H1 (cell line): Measurements from ENCODE around the gene PSMB4. TPM values are rescaled to one million over a fixed set of nuclear protein-coding genes. Genes with fewer than 3 reads are reported as not detected.

ENCODE experiments used
- CTCF ChIA-PET: fragments of 300-600 bp; sonication (Branson Sonifier 250); formaldehyde crosslinking; loops from one replicate; lab custom pipeline; 2021; ENCODE audit not compliant: partially characterized antibody; lab: Charles Lee
- POLR2A ChIA-PET: fragments of 300-600 bp; sonication (Branson Sonifier 250); formaldehyde crosslinking; loops from one replicate; lab custom pipeline; 2021; ENCODE audit warnings: inconsistent platforms; ENCODE audit not compliant: partially characterized antibody; lab: Charles Lee
- DNase-seq, 2 experiments: peaks; one replicate each; pipeline versions ENCODE4 v3.0.0 to v3.0.0-alpha.2; 2010 to 2022; ENCODE audit warnings: low spot score in 2 of 2, low read depth in 1 of 2, mixed read lengths in 1 of 2
- FAIRE-seq: peaks from 2 replicates; lab custom pipeline; 2011; peaks lifted over from hg19 to GRCh38; lab: Jason Lieb, UNC
- H2AFZ ChIP-seq: 2 replicates; pipeline ENCODE4 v1.8.1; 2012; ENCODE audit warnings: low read length, inconsistent platforms
- H2AK5ac ChIP-seq: 2 replicates; pipeline ENCODE4 v1.6.1; 2013; ENCODE audit warnings: low read depth, low read length
- H2BK120ac ChIP-seq: replicated peaks from 2 replicates; pipeline ENCODE3; 2013; ENCODE audit warnings: low read depth, low read length, inconsistent platforms
- H2BK12ac ChIP-seq: 2 replicates; pipeline ENCODE4 v1.6.1; 2013; ENCODE audit warnings: low read depth, low read length
- H2BK15ac ChIP-seq: 2 replicates; pipeline ENCODE4 v1.6.1; 2013; ENCODE audit warnings: low read length
- H2BK20ac ChIP-seq: 2 replicates; pipeline ENCODE4 v1.6.1; 2013; ENCODE audit warnings: low read length
- H2BK5ac ChIP-seq: 2 replicates; pipeline ENCODE4 v1.6.1; 2013; ENCODE audit warnings: low read depth, low read length
- H3K14ac ChIP-seq: 2 replicates; pipeline ENCODE4 v1.6.1; 2013; ENCODE audit warnings: inconsistent platforms; ENCODE audit not compliant: insufficient read length
- H3K18ac ChIP-seq: 2 replicates; pipeline ENCODE4 v1.6.1; 2013; ENCODE audit warnings: low read length; ENCODE audit errors: extremely low read depth
- H3K23ac ChIP-seq: 2 replicates; pipeline ENCODE4 v1.6.1; 2013; ENCODE audit warnings: inconsistent platforms; ENCODE audit not compliant: insufficient read length
- H3K23me2 ChIP-seq: 2 replicates; pipeline ENCODE4 v1.6.1; 2013; ENCODE audit warnings: low read depth, low read length
- H3K27ac ChIP-seq: 2 replicates; pipeline ENCODE4 v1.6.1; 2011; ENCODE audit warnings: low read depth, low read length, inconsistent platforms
- H3K27me3 ChIP-seq, 4 experiments: replicated peaks in 1 of 4; 1 replicate in 1 of 4; 2 replicates in 3 of 4; pipeline versions ENCODE4 v1.6.1 to v1.8.1; 2011 to 2013; ENCODE audit warnings: low read length in 3 of 4, mild to moderate bottlenecking in 3 of 4, inconsistent platforms in 2 of 4, mixed read lengths in 2 of 4, moderate library complexity in 1 of 4; ENCODE audit not compliant: control insufficient read depth in 3 of 4, insufficient read depth in 3 of 4; ENCODE audit errors: extremely low read depth in 1 of 4
- H3K36me3 ChIP-seq, 4 experiments: 2 replicates each; pipeline versions ENCODE4 v1.6.1 to v1.8.1; 2011 to 2013; ENCODE audit warnings: mild to moderate bottlenecking in 4 of 4, low read length in 3 of 4, moderate library complexity in 2 of 4, control low read depth in 1 of 4, inconsistent platforms in 1 of 4; ENCODE audit not compliant: insufficient read depth in 4 of 4, control insufficient read depth in 2 of 4
- H3K4ac ChIP-seq: replicated peaks from 2 replicates; pipeline ENCODE3; 2013; ENCODE audit warnings: low read length, low read depth, mixed read lengths, inconsistent platforms; ENCODE audit not compliant: insufficient read length
- H3K4me1 ChIP-seq, 4 experiments: replicated peaks in 1 of 4; 1 replicate in 1 of 4; 2 replicates in 3 of 4; pipeline versions ENCODE4 v1.6.1 to v1.8.1; 2011 to 2013; ENCODE audit warnings: low read length in 3 of 4, inconsistent platforms in 2 of 4, mixed read lengths in 1 of 4; ENCODE audit not compliant: insufficient read depth in 4 of 4, control insufficient read depth in 3 of 4
- H3K4me2 ChIP-seq, 2 experiments: 2 replicates each; pipeline versions ENCODE4 v1.6.1 to v1.8.1; 2011 to 2013; ENCODE audit warnings: low read depth in 2 of 2, low read length in 2 of 2, control low read depth in 1 of 2, inconsistent platforms in 1 of 2, mild to moderate bottlenecking in 1 of 2; ENCODE audit not compliant: insufficient read depth in 1 of 2
- H3K4me3 ChIP-seq, 4 experiments: fragments of 200-600, 300-600 bp in 1 of 4; sonication (generic), shearing (Covaris generic), sonication (Bioruptor Twin) in 1 of 4; 2 replicates each; pipeline versions ENCODE4 v1.5.1 to v1.8.1; 2011 to 2016; ENCODE audit warnings: low read length in 4 of 4, low read depth in 3 of 4, control low read depth in 2 of 4, inconsistent platforms in 2 of 4, mild to moderate bottlenecking in 2 of 4, mixed read lengths in 1 of 4, moderate library complexity in 1 of 4; ENCODE audit not compliant: insufficient read depth in 2 of 4; ENCODE audit errors: extremely low read depth in 1 of 4
- H3K56ac ChIP-seq: replicated peaks from 2 replicates; pipeline ENCODE3; 2013; ENCODE audit warnings: low read depth, mild to moderate bottlenecking, mixed read lengths, low read length, inconsistent platforms; ENCODE audit not compliant: insufficient read length
- H3K79me1 ChIP-seq: 2 replicates; pipeline ENCODE4 v1.6.1; 2013; ENCODE audit warnings: low read depth, low read length, control low read depth
- H3K79me2 ChIP-seq, 2 experiments: 2 replicates each; pipeline versions ENCODE4 v1.6.1 to v1.8.1; 2012 to 2013; ENCODE audit warnings: low read length in 2 of 2, mild to moderate bottlenecking in 2 of 2, inconsistent platforms in 1 of 2; ENCODE audit not compliant: insufficient read depth in 2 of 2, control insufficient read depth in 1 of 2
- H3K9ac ChIP-seq, 4 experiments: replicated peaks in 1 of 4; 1 replicate in 1 of 4; 2 replicates in 3 of 4; pipeline versions ENCODE4 v1.6.1 to v1.8.1; 2011 to 2013; ENCODE audit warnings: low read depth in 3 of 4, low read length in 3 of 4, control low read depth in 2 of 4, mild to moderate bottlenecking in 2 of 4, moderate library complexity in 2 of 4, inconsistent platforms in 1 of 4; ENCODE audit errors: extremely low read depth in 1 of 4
- H3K9me3 ChIP-seq, 2 experiments: 2 replicates each; pipeline versions ENCODE4 v1.6.1 to v1.8.1; 2012 to 2013; ENCODE audit warnings: mild to moderate bottlenecking in 2 of 2, moderate library complexity in 2 of 2, control low read depth in 1 of 2, inconsistent platforms in 1 of 2, low read depth in 1 of 2, low read length in 1 of 2, mixed read lengths in 1 of 2; ENCODE audit not compliant: insufficient read depth in 2 of 2
- H4K20me1 ChIP-seq, 2 experiments: replicated peaks in 1 of 2; 2 replicates each; pipeline versions ENCODE3 to v1.8.1; 2011 to 2013; ENCODE audit warnings: inconsistent platforms in 2 of 2, low read length in 2 of 2, mild to moderate bottlenecking in 1 of 2; ENCODE audit not compliant: insufficient read depth in 2 of 2, control insufficient read depth in 1 of 2
- H4K5ac ChIP-seq: 2 replicates; pipeline ENCODE4 v1.6.1; 2013; ENCODE audit warnings: low read length, low read depth, mixed read lengths, inconsistent platforms; ENCODE audit not compliant: insufficient read length
- H4K8ac ChIP-seq: 2 replicates; pipeline ENCODE4 v1.8.0; 2013; ENCODE audit warnings: mild to moderate bottlenecking, moderate library complexity, low read length, inconsistent platforms; ENCODE audit not compliant: insufficient read depth; ENCODE audit errors: extremely low read depth
- H4K91ac ChIP-seq: replicated peaks from 2 replicates; pipeline ENCODE3; 2013; ENCODE audit warnings: low read length, mixed read lengths, inconsistent platforms; ENCODE audit not compliant: insufficient read length
- BCL11A ChIP-seq, 2 experiments: IDR thresholded peaks; one replicate each; pipeline ENCODE4 v1.6.1; 2011; ENCODE audit warnings: low read depth in 2 of 2, low read length in 2 of 2, mild to moderate bottlenecking in 2 of 2
- CHD2 ChIP-seq: IDR thresholded peaks from 2 replicates; pipeline ENCODE4 v1.6.1; 2012; ENCODE audit warnings: low read length, improper control_type of control experiment
- HDAC2 ChIP-seq, 2 experiments: fragments of 300-600 bp in 1 of 2; sonication (generic) in 1 of 2; IDR thresholded peaks; 2 replicates each; pipeline ENCODE4 v1.6.1; 2011 to 2012; ENCODE audit warnings: low read depth in 2 of 2, low read length in 2 of 2, mild to moderate bottlenecking in 2 of 2, moderate library complexity in 2 of 2, borderline replicate concordance in 1 of 2, inconsistent platforms in 1 of 2
- JUN ChIP-seq: IDR thresholded peaks from 2 replicates; pipeline ENCODE4 v1.6.1; 2011; ENCODE audit warnings: low read depth, mild to moderate bottlenecking, improper control_type of control experiment, low read length
- KDM4A ChIP-seq: IDR thresholded peaks from one replicate; pipeline ENCODE4 v1.7.1; 2012; ENCODE audit warnings: low read depth, mild to moderate bottlenecking, moderate library complexity, low read length, inconsistent platforms; ENCODE audit not compliant: severe bottlenecking
- POLR2AphosphoS5 ChIP-seq: IDR thresholded peaks from 2 replicates; pipeline ENCODE4 v1.6.1; 2011; ENCODE audit warnings: low read depth, low read length
- SP2 ChIP-seq: IDR thresholded peaks from 2 replicates; pipeline ENCODE4 v1.6.1; 2012; ENCODE audit warnings: mild to moderate bottlenecking, low read length, inconsistent platforms
- SRF ChIP-seq: IDR thresholded peaks from 2 replicates; pipeline ENCODE4 v1.6.1; 2011; ENCODE audit warnings: mild to moderate bottlenecking, low read depth, low read length, moderate library complexity
- TAF1 ChIP-seq: IDR thresholded peaks from 2 replicates; pipeline ENCODE4 v1.6.1; 2011; ENCODE audit warnings: mild to moderate bottlenecking, low read depth, low read length
- TBP ChIP-seq: IDR thresholded peaks from 2 replicates; pipeline ENCODE4 v1.6.1; 2011; ENCODE audit warnings: low read depth, low read length, improper control_type of control experiment
- YY1 ChIP-seq: IDR thresholded peaks from 2 replicates; pipeline ENCODE4 v1.6.1; 2011; ENCODE audit warnings: low read depth, mild to moderate bottlenecking, low read length
- WGBS, 2 experiments: shearing (Covaris generic) in 1 of 2; methylation state at CpG; one replicate each; pipeline versions ENCODE4 v1.1.6 to v1.1.7; 2013 to 2015; ENCODE audit warnings: low lambda C conversion rate in 2 of 2, mixed read lengths in 2 of 2, inconsistent platforms in 1 of 2, low coverage in 1 of 2, missing lambda C conversion rate in 1 of 2; ENCODE audit not compliant: insufficient replicate concordance in 2 of 2, insufficient coverage in 1 of 2, insufficient read length in 1 of 2; ENCODE audit errors: extremely low coverage in 1 of 2, missing lambda C conversion rate in 1 of 2; 5-methylcytosine and 5-hydroxymethylcytosine counted together
- polyA plus RNA-seq, 7 experiments: library from polyadenylated mRNA; depleted of rRNA in 3 of 7; stranded (reverse) in 5 of 7; unstranded in 2 of 7; fragments of >200 nt in 5 of 7; fragments of 200-250 nt in 2 of 7; gene quantifications; 1 replicate in 5 of 7; 2 replicates in 1 of 7; 4 replicates in 1 of 7; pipeline versions ENCODE4 v1.2.1 to v1.2.3, GENCODE V29; 2011 to 2013; ENCODE audit warnings: missing spikeins in 2 of 7, mixed read lengths in 2 of 7
- total RNA-seq: library from RNA; stranded (reverse); fragmentation: NEBNext Ultra II Directional; extraction: Animal tissue kit (Norgen Biotek cat#: 25700); gene quantifications from 2 replicates; pipeline ENCODE4 v1.2.1, GENCODE V29; 2021
- TF ChIP-seq, protein P1 (sequence below), 3 experiments: IDR thresholded peaks; 1 replicate in 2 of 3; 2 replicates in 1 of 3; pipeline versions ENCODE4 v1.5.1 to v1.6.1; 2011; ENCODE audit warnings: low read length in 3 of 3, mild to moderate bottlenecking in 3 of 3, inconsistent platforms in 2 of 3, low read depth in 1 of 3, moderate library complexity in 1 of 3; ENCODE audit not compliant: insufficient read depth in 1 of 3; ENCODE audit errors: control extremely low read depth in 1 of 3

PSMB4 gene
- total and polyA plus RNA-seq, 2 of the 8 experiments (the other 6 are each of a cell fraction or from before 2014, with no cell fraction given) = 430 to 1,098 TPM

GRCh38 chr1:151356696-151357095 lies 42.7 kb upstream of the PSMB4 start:
- Histone ChIP-seq H4K20me1 (no peaks in the 10 kb centered on the region), H2AK5ac (no peak overlapping the region), H3K79me2 (no peaks in the 10 kb centered on the region), H3K9me3 (0 out of 4 replicates have a peak, but pooled peaks cover 0 to 5% of the 10 kb centered on the region in 2 experiments), H2BK120ac (no peak overlapping the region), H3K36me3 (no peaks in the 10 kb centered on the region), H3K23me2 (no peaks in the 10 kb centered on the region), H3K9ac (no peak overlapping the region), H2BK20ac (no peak overlapping the region), H3K14ac (no peak overlapping the region), H2BK15ac (no peak overlapping the region), H3K4me3 (no peak overlapping the region), H3K27me3 (no peaks in the 10 kb centered on the region), H3K4me1 (no peaks in the 10 kb centered on the region), H2BK12ac (no peak overlapping the region), H4K91ac (no peak overlapping the region), H4K8ac (no peak overlapping the region; the same call in 1 of the 2 replicates), H3K4ac (no peak overlapping the region), H2AFZ (no peak overlapping the region), H3K4me2 (no peak overlapping the region), H3K56ac (no peak overlapping the region), H4K5ac (no peak overlapping the region), H3K27ac (no peak overlapping the region), H3K18ac (no peak overlapping the region), H3K79me1 (no peaks in the 10 kb centered on the region), H3K23ac (no peak overlapping the region), H2BK5ac (no peak overlapping the region)
- FAIRE-seq (no peak), DNase-seq (no peak)
- WGBS, 2 experiments = 80% methylated on average over 2 of the region's 2 CpGs; no CpG with 5 or more reads in 1 of the 2 experiments
- POLR2A ChIA-PET = interaction anchor here (1.2 to 2.0 kb wide), 5 partner anchors 8 to 42 kb away, joined by 4 to 10 read pairs (median 5); partner anchors contain the start of genes PSMB4 and RFX5
- CTCF ChIA-PET = interaction anchor here (1.0 to 1.6 kb wide), 3 partner anchors 8 to 16 kb away, joined by 5 read pairs; no protein-coding TSS in a partner anchor
- TF ChIP-seq SRF (no peak), CHD2 (no peak), HDAC2 (IDR thresholded peaks at IDR 0.05; ENCODE audit: borderline replicate concordance in 1 of 2, low read depth in 2 of 2, low read length in 2 of 2) (no peak), KDM4A (no peak), YY1 (no peak), POLR2AphosphoS5 (no peak), TBP (no peak), SP2 (no peak), JUN (no peak), TAF1 (no peak), BCL11A (IDR thresholded peaks at IDR 0.05; ENCODE audit: low read depth in 2 of 2, low read length in 2 of 2) (no peak)
- TF ChIP-seq, protein P1, sequence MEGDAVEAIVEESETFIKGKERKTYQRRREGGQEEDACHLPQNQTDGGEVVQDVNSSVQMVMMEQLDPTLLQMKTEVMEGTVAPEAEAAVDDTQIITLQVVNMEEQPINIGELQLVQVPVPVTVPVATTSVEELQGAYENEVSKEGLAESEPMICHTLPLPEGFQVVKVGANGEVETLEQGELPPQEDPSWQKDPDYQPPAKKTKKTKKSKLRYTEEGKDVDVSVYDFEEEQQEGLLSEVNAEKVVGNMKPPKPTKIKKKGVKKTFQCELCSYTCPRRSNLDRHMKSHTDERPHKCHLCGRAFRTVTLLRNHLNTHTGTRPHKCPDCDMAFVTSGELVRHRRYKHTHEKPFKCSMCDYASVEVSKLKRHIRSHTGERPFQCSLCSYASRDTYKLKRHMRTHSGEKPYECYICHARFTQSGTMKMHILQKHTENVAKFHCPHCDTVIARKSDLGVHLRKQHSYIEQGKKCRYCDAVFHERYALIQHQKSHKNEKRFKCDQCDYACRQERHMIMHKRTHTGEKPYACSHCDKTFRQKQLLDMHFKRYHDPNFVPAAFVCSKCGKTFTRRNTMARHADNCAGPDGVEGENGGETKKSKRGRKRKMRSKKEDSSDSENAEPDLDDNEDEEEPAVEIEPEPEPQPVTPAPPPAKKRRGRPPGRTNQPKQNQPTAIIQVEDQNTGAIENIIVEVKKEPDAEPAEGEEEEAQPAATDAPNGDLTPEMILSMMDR (IDR thresholded peaks at IDR 0.05; ENCODE audit: control extremely low read depth in 1 of 3, insufficient read depth in 1 of 3, low read depth in 1 of 3, low read length in 3 of 3) = no peak
